GM12801 (cell line): ENCODE data around the gene CEP57L1.

Experiments
- CTCF ChIP-seq: IDR thresholded peaks from one replicate; pipeline ENCODE4 v1.5.1; 2011; ENCODE audit warnings: control low read depth; ENCODE audit not compliant: insufficient read length; ENCODE audit errors: extremely low read depth

Gene CEP57L1

DNA sequence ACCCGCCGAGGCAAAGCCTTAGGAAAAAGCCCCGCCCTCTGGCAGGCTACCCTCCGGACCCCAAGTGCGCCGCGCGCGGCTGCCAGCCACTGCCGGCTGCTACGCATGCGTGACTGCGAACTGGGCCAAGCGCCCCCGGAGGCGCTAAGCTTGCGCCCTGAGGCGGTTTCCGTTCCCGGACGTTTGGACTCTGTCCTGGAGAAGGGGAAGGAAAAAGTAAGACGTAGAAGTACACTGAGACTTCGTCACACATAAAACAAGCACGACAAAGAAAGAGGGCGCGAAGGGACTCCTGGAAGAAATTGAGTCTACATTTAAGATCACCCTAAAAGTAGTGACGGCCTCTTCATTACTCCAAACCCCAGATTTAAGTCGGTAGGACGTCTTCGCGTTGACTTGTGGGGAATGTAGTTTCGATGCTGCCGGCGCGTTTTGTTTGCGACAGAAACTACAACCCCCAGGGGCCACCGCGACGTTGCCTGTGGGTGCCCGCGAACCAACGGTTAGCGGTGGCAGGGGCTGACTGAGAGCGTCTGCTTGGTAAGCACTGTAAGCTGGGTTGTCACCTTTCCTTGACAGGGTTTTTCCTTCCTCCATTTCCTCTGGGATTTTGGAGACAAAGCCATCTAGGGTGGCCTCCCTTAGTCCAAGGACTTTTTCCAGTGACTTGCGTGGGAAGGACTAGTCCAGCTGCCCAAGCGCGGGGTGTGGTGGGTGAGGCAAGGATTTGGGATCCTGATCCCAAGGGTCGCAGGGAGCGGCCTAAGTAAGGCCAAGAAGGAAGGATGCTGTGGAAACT, at the start of gene CEP57L1:
Gene CEP57L1, plus strand, starts transcription at position 472 of the 799 bp plus-strand sequence. CDS start 49,715 bp downstream, outside the sequence.
- no peak for TF ChIP-seq CTCF

GRCh38 chr6:109048176-109048575, 47.1 kb upstream of the CEP57L1 start:
- no peak for TF ChIP-seq CTCF

DNA sequence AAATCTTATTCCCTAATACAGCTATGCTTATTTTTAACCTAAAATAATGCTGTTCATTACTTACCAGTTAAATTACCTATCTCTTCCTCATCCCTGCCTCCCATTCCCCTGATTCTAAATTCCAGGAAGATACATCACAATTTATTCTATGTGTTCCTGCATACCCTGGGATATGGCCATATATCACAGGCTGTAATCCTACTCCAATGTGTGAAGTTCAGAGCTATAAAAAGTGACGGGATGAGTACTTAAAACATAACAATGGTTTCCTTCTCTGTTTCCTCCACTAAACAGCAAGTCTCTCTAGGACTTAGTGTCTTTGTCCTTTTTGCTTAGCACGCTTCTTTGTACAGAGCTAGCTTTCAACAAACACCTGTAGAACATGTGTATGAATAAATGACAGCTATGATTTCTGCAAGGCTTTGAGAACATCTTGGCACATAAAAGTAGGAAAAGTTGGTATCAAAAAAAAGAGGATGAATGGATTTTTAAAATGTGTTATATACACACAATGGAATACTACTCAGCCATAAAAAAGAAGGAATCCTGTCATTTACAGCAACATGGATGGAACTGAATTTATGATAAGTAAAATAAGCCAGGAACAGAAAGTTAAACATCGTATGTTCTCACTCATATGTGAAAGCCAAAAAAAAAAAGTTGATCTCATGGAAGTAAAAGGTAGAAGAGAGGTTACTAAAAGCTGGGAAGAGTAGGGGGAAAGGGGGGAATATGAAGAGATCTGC, 46.5 kb upstream of the CEP57L1 start:
- TF ChIP-seq CTCF, result no peak

GRCh38 chr6:109050012-109050411, 45.3 kb upstream of the CEP57L1 start:
- TF ChIP-seq CTCF, result no peak

DNA sequence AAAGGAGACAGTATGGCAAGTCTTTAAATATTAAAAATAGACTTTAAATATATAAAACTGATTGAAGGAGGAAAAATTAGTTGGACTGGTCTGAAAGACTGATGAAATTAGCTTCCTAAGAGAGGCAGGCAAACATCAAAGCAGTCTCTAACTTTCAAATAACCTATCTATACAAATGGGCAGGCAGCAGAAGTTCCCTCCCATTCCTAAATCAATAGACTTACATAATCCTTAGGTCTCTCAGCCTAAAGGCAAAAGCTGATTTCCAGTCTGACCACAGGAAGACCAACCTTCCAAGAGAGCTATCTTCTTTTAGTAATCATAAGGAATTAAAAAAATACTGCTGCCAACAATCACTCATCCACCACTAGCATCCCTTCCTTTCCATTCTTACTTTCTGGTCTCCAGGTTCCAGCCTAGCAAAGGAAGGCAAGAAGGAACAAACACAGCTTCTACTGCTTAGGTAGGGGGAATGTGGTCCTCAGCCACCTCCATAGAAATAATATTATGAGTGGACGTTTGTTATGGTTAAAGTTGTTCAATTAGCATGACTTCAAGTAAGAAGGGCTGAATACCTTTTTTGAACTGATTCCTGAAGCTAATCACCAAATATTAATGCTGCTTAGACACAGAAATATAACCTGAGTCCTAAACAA, 44.7 kb upstream of the CEP57L1 start:
- no peak for TF ChIP-seq CTCF

DNA sequence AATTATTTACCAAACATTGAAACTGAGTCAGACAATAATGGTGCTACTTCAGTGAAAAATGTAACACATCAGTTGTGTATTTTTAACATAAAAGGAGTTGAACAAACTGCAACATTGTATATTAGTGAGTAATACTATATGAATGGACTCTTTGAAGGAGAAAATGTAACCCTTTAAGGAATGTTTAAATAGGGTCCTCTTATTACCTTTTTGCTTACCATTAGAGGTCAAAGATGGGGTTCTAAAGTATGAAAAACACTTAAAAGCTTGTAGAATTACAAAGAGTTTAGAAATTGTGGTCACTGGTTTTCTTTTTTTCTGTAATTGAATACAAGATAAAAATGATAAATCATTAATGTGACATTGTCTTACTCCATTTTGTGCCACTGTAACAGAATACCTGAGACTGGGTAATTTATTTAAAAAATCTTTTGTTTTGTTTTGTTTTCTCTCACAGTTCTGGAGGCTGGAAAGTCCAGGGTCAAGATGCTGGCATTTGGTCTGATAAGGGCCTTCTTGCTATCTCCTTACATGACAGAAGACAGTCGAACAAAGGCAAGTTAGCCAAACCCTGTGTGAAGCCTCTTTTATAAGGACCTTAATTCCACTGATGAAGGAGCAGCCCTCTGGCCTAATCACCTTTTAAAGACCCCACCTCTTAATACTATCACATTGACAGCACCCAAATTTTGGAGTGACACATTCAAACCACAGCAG, 43.8 kb upstream of the CEP57L1 start:
- no peak for TF ChIP-seq CTCF

GRCh38 chr6:109052018-109052651, 43.2 kb upstream of the CEP57L1 start:
- no peak for TF ChIP-seq CTCF
